ENCODE data around the gene PPP2R2D.

GRCh38 chr10:131978851-131979250 is 78.0 kb downstream of the PPP2R2D start:
- TF ChIP-seq, protein P1, sequence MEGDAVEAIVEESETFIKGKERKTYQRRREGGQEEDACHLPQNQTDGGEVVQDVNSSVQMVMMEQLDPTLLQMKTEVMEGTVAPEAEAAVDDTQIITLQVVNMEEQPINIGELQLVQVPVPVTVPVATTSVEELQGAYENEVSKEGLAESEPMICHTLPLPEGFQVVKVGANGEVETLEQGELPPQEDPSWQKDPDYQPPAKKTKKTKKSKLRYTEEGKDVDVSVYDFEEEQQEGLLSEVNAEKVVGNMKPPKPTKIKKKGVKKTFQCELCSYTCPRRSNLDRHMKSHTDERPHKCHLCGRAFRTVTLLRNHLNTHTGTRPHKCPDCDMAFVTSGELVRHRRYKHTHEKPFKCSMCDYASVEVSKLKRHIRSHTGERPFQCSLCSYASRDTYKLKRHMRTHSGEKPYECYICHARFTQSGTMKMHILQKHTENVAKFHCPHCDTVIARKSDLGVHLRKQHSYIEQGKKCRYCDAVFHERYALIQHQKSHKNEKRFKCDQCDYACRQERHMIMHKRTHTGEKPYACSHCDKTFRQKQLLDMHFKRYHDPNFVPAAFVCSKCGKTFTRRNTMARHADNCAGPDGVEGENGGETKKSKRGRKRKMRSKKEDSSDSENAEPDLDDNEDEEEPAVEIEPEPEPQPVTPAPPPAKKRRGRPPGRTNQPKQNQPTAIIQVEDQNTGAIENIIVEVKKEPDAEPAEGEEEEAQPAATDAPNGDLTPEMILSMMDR (IDR thresholded peaks at IDR 0.05), result no peak
- TF ChIP-seq TCF7L2 (IDR thresholded peaks at IDR 0.05; ENCODE audit: low read depth, low read length), result no peak
